ENCODE results near the gene WDR38.

DNA sequence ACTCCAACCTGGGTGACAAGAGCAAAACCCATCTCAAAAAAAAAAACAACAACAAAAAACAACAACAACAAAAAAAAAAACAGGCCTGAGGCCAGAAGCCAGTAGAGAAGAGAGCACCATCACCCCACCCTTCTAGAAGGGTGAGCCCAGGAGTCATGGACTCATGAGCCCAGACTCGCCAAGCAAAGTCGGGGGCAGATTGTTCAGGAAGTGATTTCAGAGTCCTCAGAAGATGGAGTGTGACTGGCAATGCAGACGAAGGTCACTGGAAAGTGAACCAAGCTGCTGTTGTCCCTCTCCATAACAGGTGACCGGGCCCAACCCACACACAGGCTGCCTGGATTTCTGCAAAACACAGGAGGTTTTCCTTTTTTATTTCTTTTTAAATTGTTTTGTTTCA, 9.0 kb upstream of the WDR38 start:
- TF ChIP-seq, protein P1, sequence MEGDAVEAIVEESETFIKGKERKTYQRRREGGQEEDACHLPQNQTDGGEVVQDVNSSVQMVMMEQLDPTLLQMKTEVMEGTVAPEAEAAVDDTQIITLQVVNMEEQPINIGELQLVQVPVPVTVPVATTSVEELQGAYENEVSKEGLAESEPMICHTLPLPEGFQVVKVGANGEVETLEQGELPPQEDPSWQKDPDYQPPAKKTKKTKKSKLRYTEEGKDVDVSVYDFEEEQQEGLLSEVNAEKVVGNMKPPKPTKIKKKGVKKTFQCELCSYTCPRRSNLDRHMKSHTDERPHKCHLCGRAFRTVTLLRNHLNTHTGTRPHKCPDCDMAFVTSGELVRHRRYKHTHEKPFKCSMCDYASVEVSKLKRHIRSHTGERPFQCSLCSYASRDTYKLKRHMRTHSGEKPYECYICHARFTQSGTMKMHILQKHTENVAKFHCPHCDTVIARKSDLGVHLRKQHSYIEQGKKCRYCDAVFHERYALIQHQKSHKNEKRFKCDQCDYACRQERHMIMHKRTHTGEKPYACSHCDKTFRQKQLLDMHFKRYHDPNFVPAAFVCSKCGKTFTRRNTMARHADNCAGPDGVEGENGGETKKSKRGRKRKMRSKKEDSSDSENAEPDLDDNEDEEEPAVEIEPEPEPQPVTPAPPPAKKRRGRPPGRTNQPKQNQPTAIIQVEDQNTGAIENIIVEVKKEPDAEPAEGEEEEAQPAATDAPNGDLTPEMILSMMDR (IDR thresholded peaks at IDR 0.05; ENCODE audit: low read depth, low read length, poor library complexity, severe bottlenecking) = no peak
- no peak for TF ChIP-seq EZH2phosphoT487 (IDR thresholded peaks at IDR 0.05; ENCODE audit: borderline replicate concordance, low read length)
